Osteocyte (in vitro differentiated cells): ENCODE measurements around the gene MKNK1. TPM values are rescaled to one million over a fixed set of nuclear protein-coding genes. Genes with fewer than 3 reads are reported as not detected.

ENCODE experiments used
- DNase-seq: peaks from one replicate; pipeline ENCODE4 v3.0.0; 2021; ENCODE audit warnings: mixed read lengths; ENCODE audit not compliant: unreplicated experiment; ENCODE audit errors: extremely low spot score
- H3K27ac Mint-ChIP-seq: one replicate; pipeline ENCODE4 v1.8.0; 2021; ENCODE audit warnings: mild to moderate bottlenecking, mixed read lengths; ENCODE audit not compliant: unreplicated experiment
- H3K27me3 Mint-ChIP-seq: one replicate; pipeline ENCODE4 v1.8.0; 2021; ENCODE audit warnings: mixed read lengths; ENCODE audit not compliant: unreplicated experiment
- H3K36me3 Mint-ChIP-seq: one replicate; pipeline ENCODE4 v1.8.0; 2021; ENCODE audit warnings: mixed read lengths; ENCODE audit not compliant: unreplicated experiment
- H3K4me1 Mint-ChIP-seq: one replicate; pipeline ENCODE4 v1.8.0; 2021; ENCODE audit warnings: mixed read lengths; ENCODE audit not compliant: unreplicated experiment
- H3K4me3 Mint-ChIP-seq: one replicate; pipeline ENCODE4 v1.8.0; 2021; ENCODE audit warnings: mild to moderate bottlenecking, moderate library complexity, mixed read lengths; ENCODE audit not compliant: unreplicated experiment
- H3K9me3 Mint-ChIP-seq: one replicate; pipeline ENCODE4 v1.8.0; 2021; ENCODE audit warnings: mixed read lengths; ENCODE audit not compliant: unreplicated experiment
- total RNA-seq: library from RNA; stranded (reverse); gene quantifications from 2 replicates; pipeline ENCODE4 v1.2.1, GENCODE V29; 2021
- TF ChIP-seq, protein P1 (sequence below): fragments of 200-600 bp; sonication (generic); IDR thresholded peaks from 2 replicates; pipeline ENCODE4 v1.5.0; 2021; ENCODE audit warnings: antibody characterized with exemption, mild to moderate bottlenecking, moderate library complexity

MKNK1 gene
- total RNA-seq, 1 donor from 2014 or later, result 32.5 TPM

- H3K27ac Mint-ChIP-seq, result no peak overlapping the region
- peaks cover 3% of the 10 kb centered on the region for H3K36me3 Mint-ChIP-seq
- H3K4me1 Mint-ChIP-seq, result peaks cover 2% of the 10 kb centered on the region
- H3K9me3 Mint-ChIP-seq, result peaks cover 5% of the 10 kb centered on the region
- H3K4me3 Mint-ChIP-seq, result peak overlapping the region; percentile 18
- DNase-seq, result peak; percentile 88
- TF ChIP-seq, protein P1, sequence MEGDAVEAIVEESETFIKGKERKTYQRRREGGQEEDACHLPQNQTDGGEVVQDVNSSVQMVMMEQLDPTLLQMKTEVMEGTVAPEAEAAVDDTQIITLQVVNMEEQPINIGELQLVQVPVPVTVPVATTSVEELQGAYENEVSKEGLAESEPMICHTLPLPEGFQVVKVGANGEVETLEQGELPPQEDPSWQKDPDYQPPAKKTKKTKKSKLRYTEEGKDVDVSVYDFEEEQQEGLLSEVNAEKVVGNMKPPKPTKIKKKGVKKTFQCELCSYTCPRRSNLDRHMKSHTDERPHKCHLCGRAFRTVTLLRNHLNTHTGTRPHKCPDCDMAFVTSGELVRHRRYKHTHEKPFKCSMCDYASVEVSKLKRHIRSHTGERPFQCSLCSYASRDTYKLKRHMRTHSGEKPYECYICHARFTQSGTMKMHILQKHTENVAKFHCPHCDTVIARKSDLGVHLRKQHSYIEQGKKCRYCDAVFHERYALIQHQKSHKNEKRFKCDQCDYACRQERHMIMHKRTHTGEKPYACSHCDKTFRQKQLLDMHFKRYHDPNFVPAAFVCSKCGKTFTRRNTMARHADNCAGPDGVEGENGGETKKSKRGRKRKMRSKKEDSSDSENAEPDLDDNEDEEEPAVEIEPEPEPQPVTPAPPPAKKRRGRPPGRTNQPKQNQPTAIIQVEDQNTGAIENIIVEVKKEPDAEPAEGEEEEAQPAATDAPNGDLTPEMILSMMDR, result peak; percentile 74
- peaks cover 65% of the 10 kb centered on the region for H3K27me3 Mint-ChIP-seq
Measured at GRCh38 chr1:46532498-46533178, 71.4 kb downstream of the MKNK1 start.

GRCh38 chr1:46532095-46532494 lies 72.0 kb downstream of the MKNK1 start:
- peaks cover 66% of the 10 kb centered on the region for H3K27me3 Mint-ChIP-seq
- no peak overlapping the region for H3K4me3 Mint-ChIP-seq
- DNase-seq, result no peak
- peaks cover 2% of the 10 kb centered on the region for H3K4me1 Mint-ChIP-seq
- H3K36me3 Mint-ChIP-seq, result peaks cover 3% of the 10 kb centered on the region
- H3K27ac Mint-ChIP-seq, result no peak overlapping the region
- peaks cover 5% of the 10 kb centered on the region for H3K9me3 Mint-ChIP-seq
- TF ChIP-seq, protein P1, result no peak

DNA sequence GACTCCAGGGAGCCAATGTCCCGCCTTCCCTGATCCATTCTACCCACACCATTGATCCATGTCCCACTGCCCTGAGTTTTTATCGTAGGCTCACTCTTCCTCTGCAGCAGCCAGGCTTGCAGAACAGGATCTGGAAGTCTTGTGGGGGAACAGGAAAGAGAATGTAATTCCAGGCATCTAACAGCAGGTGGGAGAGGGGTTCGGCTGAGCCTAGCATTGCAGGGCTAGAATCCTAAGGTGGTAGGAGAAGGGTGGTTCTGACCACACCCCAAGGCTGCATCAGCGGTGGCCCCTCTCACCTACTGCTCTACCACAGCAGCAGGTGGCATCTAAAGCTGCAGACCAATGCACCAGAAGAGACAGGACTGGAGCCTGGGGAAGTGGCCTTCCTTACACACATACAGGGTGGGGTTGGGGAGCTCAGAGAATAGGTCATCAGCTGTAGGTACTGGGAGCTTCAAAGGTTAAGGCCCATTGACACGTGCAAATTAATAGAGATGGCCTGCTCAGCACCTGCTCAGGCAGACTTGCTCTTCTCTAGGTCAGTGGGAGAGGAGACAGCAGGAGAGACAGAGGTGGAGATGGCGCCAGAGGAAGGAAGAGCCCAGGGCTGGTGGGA lies 73.2 kb downstream of the MKNK1 start:
- peaks cover 2% of the 10 kb centered on the region for H3K4me1 Mint-ChIP-seq
- no peak overlapping the region for H3K27ac Mint-ChIP-seq
- H3K9me3 Mint-ChIP-seq, result no peaks in the 10 kb centered on the region
- DNase-seq, result no peak
- TF ChIP-seq, protein P1, result no peak
- H3K36me3 Mint-ChIP-seq, result no peaks in the 10 kb centered on the region
- no peak overlapping the region for H3K4me3 Mint-ChIP-seq
- peaks cover 61% of the 10 kb centered on the region for H3K27me3 Mint-ChIP-seq

DNA sequence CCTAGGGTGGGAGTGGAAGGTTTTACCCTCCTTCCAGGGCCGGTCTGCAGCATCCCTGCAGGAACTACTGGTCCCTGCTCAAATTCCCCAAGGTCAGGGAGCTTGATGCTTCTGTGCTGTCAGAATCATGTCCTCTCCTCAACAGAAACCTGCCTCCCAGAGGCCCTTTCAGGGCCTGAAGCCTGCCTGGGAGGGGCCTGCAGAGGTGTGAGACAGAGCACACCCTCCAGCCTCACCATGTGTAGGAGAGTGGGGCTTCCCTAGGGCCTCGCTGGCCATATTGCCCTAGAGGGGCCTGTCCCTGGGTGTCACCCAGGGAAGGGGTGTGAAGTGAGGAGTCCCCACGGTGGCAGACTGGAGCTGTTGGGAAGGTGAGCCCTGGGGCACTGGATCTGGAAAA lies 73.8 kb downstream of the MKNK1 start:
- Mint-ChIP-seq H3K36me3 (no peaks in the 10 kb centered on the region), H3K27ac (no peak overlapping the region), H3K4me3 (no peak overlapping the region), H3K27me3 (peaks cover 62% of the 10 kb centered on the region), H3K9me3 (no peaks in the 10 kb centered on the region), H3K4me1 (peaks cover 2% of the 10 kb centered on the region)
- TF ChIP-seq, protein P1, result no peak
- DNase-seq, result no peak

DNA sequence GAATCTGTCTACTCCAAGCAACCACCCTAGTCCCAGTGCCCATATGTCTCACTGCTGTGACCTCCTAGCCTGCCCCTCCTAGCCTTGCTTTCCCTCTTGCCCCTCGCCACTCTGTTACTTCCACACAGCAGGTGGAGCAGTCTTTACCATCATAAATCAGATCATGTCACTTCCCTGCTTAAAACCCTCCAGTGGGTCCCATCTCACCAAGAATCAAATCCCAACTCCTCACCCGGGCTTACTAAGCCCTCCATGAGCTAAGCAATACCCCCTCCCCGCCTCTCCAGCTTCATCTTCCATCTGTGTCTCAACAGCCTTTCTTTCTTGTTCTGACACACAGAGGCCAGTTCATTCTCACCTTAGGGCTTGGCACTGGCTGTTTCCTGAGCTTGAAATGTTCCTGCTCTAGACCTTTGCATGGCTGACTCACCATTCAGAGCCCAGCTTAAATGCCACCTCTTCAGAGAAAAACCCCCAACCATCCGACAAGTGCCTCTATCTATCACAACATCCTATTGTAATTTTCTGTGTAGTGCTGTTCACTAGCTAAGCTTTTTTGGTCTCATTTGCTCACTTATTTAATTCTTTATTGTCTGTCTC lies 74.9 kb downstream of the MKNK1 start:
- Mint-ChIP-seq H3K36me3 (no peaks in the 10 kb centered on the region), H3K4me1 (peaks cover 2% of the 10 kb centered on the region), H3K4me3 (no peak overlapping the region), H3K27ac (no peak overlapping the region), H3K9me3 (no peaks in the 10 kb centered on the region), H3K27me3 (peaks cover 60% of the 10 kb centered on the region)
- TF ChIP-seq, protein P1, result no peak
- no peak for DNase-seq
